T-helper 2 cell treated with Interferon-gamma antibody and Interleukin-4, amounts not matched to agents 5 μg/mL and 100 μg/mL, for 36 hours (primary cell): ENCODE results near the gene TRIM16.
"Not testable (repeated sequence)": the region's sequence is repeated elsewhere in the genome, so short reads cannot be mapped to it uniquely, and the experiment has no call there.

Experiments used
- DNase-seq: peaks from one replicate; pipeline ENCODE4 v3.0.0; 2021; ENCODE audit warnings: low spot score
- H3K27ac Mint-ChIP-seq: one replicate; pipeline ENCODE4 v1.8.0; 2021; ENCODE audit warnings: mild to moderate bottlenecking, mixed read lengths
- H3K27me3 Mint-ChIP-seq: one replicate; pipeline ENCODE4 v1.8.0; 2021; ENCODE audit warnings: low read depth, mixed read lengths
- H3K36me3 Mint-ChIP-seq: one replicate; pipeline ENCODE4 v1.8.0; 2021; ENCODE audit warnings: low read depth, mixed read lengths
- H3K4me1 Mint-ChIP-seq: one replicate; pipeline ENCODE4 v1.8.0; 2021; ENCODE audit warnings: low read depth, mixed read lengths
- H3K4me3 Mint-ChIP-seq: one replicate; pipeline ENCODE4 v1.8.0; 2022; ENCODE audit warnings: mild to moderate bottlenecking, moderate library complexity, mixed read lengths
- H3K9me3 Mint-ChIP-seq: one replicate; pipeline ENCODE4 v1.8.0; 2021; ENCODE audit warnings: mixed read lengths

The TRIM16 gene

DNA sequence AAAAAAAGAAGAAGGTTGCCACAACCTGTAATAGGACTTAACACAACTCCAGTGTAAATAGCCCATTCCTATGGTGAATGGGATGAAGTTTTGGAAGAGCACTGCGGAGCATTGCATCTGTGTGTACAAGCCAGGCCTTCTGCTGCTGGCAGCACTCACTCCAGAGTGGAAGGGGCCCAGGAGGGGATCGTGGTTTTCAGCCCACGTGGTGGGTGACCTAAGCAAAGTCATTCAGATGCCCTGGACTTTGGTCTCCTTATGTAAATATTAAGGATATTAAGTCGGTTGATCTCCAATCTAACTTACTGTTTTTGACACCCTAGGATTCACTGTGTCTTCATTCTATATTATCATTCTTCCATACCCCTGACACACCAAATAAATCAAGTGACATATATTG is 67.3 kb downstream of the TRIM16 start:
- H3K4me3 Mint-ChIP-seq, DNase-seq, H3K36me3 Mint-ChIP-seq, H3K4me1 Mint-ChIP-seq, H3K27me3 Mint-ChIP-seq, H3K9me3 Mint-ChIP-seq, H3K27ac Mint-ChIP-seq: not testable (repeated sequence)

DNA sequence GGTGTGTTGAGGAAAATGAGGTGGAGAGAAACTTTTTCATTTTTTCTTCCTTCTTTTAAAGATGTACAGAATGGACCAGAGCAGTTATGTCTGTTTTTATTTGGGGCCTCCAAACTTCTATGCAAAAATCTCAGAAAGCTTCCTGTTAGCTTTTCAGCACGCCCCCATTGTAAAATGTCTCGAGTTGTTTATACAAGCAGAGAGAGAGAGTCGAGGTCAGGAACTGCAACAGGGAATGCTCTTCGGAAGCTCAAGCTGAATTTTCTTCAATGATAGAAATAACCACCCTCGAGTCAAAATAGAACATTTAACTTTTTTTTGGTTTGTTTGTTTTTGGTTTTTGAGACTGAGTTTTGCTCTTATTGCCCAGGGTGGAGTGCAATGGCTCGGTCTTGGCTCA is 68.3 kb downstream of the TRIM16 start:
- not testable (repeated sequence) for DNase-seq, H3K27ac Mint-ChIP-seq, H3K36me3 Mint-ChIP-seq, H3K9me3 Mint-ChIP-seq, H3K4me3 Mint-ChIP-seq, H3K27me3 Mint-ChIP-seq, H3K4me1 Mint-ChIP-seq

DNA sequence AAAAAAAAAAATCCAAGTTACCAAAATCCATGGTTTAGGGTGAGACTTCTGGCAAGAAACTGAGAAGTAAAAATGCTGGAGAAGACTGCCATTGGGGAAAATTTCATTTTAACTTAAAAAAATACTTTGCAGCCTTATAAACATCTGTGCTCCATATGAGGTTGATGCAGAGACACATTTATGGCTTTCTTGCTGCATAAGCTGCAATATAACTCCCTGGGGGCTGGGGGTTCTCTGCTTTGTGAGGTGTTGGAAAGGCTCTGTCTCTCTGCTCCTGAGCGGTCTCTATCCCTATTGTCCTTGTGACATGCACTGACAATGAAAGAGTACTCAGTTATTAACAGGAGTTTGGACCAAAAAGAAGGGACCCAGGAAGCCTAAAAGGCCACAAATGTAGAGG is 71.0 kb downstream of the TRIM16 start:
- H3K27me3 Mint-ChIP-seq, H3K4me3 Mint-ChIP-seq, H3K9me3 Mint-ChIP-seq: not testable (repeated sequence)

DNA sequence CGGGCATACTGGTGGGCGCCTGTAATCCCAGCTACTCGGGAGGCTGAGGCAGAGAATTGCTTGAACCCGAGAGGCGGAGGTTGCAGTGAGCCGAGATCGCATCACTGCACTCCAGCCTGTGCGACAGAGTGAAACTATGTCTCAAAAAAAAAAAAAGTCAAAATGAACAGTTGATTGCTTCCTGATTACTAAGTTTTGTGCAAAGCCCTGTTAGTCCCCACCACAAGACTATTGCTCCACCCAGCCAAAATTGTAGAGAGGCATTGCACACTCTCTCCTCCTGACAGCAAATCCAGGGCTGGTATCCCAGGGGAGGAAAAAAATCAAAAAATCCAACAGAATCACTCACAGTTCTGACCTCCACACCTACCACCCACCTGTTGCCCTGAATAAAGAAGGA is 91.2 kb downstream of the TRIM16 start:
- not testable (repeated sequence) for DNase-seq, H3K9me3 Mint-ChIP-seq, H3K27ac Mint-ChIP-seq, H3K27me3 Mint-ChIP-seq, H3K36me3 Mint-ChIP-seq, H3K4me3 Mint-ChIP-seq
- H3K4me1 Mint-ChIP-seq, result peaks cover 30% of the 10 kb centered on the region

More for the DNA sequence above, 71.0 kb downstream of the TRIM16 start:
- H3K36me3 Mint-ChIP-seq, DNase-seq, H3K27ac Mint-ChIP-seq, H3K4me1 Mint-ChIP-seq: not testable (repeated sequence)

DNA sequence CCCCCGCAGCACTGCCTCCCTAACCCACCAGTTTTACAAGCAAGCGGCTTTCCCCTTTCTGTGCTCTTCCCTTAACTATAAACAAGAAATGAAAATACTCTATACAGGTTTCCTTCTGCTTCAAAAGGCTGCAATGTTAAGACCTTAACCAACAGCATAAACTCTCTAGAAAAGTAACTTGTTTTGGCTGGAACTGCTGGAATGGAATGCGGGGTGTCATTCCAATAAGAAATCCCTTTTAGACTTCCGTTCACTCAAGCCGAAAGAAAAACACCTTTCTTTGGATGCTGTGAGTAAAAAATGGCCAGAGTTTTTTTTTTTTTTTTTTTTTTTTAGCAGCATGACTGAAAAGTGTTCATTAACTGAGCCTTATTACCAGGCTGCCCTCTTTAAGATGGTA is 92.1 kb downstream of the TRIM16 start:
- peak overlapping the region; percentile 50 for H3K4me3 Mint-ChIP-seq
- not testable (repeated sequence) for H3K36me3 Mint-ChIP-seq, DNase-seq, H3K27me3 Mint-ChIP-seq, H3K9me3 Mint-ChIP-seq
- peaks cover 30% of the 10 kb centered on the region for H3K4me1 Mint-ChIP-seq
- H3K27ac Mint-ChIP-seq, result peak overlapping the region; percentile 77

DNA sequence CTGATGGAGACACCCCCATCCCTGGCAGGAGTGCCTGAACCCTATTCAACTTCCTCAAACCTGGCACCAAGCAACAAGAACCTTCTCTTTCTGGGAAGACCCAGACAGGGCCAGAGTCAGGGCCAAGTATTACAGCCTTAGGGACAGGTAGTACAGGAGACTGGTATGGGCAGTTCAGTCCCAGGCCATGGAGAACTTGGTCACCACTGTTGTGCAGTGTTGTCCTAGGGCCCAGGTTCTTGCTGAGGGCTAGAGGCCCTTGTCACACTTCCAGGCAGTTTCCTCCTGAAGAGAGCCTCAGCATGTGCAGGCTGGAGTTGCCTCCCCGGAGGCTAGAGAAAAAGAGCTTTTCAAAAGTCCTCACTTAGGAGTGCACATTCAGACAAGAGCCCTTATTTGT is 93.3 kb downstream of the TRIM16 start:
- peak overlapping the region; percentile 38 for H3K4me3 Mint-ChIP-seq
- H3K27ac Mint-ChIP-seq, result peak overlapping the region; percentile 82
- not testable (repeated sequence) for DNase-seq, H3K27me3 Mint-ChIP-seq, H3K9me3 Mint-ChIP-seq
- H3K36me3 Mint-ChIP-seq, result peaks cover 12% of the 10 kb centered on the region
- H3K4me1 Mint-ChIP-seq, result peaks cover 36% of the 10 kb centered on the region

DNA sequence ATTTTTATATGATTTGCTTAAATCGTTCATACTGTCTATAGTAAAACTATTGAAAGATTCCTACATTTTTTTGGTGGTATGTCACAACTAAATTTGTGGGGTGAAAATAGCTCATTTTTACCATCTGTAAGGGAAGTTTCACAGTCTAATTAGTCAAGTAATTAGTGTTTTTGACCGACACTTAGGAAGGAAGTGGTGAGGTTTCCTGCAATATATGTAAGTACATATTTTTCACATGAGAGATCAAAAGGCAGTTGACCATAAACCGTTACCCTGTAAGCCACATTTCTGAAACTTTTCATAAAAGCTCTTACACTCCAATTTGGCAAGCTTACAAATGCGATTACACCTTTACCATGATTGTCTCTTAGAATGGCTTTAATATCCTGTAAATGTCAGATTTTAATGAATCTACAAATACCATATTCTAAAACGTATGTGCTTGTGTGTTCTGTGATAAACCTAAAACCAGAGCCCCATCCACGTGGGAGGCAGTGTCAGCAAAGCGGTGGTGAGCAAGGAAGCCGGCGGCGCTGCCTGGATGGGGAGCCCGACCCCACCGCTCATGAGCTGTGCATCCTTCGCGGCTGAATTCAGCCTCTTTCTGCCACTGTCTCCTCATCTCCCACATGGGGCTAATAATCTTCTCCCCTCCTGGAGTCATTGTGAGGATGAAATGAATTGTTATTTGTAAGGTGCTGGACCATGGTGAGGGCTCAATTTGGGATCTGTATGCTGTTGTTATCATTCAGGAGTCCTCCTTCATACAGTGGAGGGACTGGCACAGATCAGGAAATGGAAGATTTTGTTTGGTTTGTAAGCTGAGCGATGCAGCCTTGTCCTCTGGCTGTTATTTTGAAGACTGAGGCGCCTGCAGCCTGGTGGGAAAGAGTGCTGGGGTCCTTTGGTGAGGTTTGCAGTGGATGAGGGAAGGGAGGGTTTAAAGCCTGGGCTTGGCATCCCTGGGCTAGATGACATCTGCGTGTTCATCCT is 94.3 kb downstream of the TRIM16 start:
- DNase-seq, result peak; percentile 28
- not testable (repeated sequence) for H3K9me3 Mint-ChIP-seq, H3K27me3 Mint-ChIP-seq
- Mint-ChIP-seq H3K27ac (peak overlapping the region; percentile 93), H3K4me1 (peaks cover 36% of the 10 kb centered on the region), H3K36me3 (peaks cover 12% of the 10 kb centered on the region), H3K4me3 (peak overlapping the region; percentile 85)

DNA sequence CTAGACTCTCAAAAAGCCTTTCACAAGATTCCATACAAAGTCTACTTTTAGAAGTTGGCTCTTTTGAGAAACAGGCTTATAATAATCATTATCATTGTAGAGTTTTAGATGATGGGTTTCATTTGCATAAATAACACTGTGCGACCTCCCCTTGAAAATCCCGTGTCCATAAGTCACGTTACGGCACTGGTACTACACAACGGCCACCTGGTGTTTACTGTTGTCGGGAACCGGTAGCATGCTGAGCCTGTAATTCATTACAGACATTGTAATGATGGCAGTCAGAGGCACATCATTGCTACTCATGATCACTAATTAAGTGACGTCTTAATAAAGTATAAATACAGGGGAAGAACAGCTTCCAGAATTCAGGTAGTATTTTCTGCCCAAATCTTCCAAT is 96.1 kb downstream of the TRIM16 start:
- H3K4me3 Mint-ChIP-seq, H3K27ac Mint-ChIP-seq, H3K9me3 Mint-ChIP-seq, DNase-seq, H3K27me3 Mint-ChIP-seq: not testable (repeated sequence)
- peaks cover 12% of the 10 kb centered on the region for H3K36me3 Mint-ChIP-seq
- H3K4me1 Mint-ChIP-seq, result peaks cover 34% of the 10 kb centered on the region

DNA sequence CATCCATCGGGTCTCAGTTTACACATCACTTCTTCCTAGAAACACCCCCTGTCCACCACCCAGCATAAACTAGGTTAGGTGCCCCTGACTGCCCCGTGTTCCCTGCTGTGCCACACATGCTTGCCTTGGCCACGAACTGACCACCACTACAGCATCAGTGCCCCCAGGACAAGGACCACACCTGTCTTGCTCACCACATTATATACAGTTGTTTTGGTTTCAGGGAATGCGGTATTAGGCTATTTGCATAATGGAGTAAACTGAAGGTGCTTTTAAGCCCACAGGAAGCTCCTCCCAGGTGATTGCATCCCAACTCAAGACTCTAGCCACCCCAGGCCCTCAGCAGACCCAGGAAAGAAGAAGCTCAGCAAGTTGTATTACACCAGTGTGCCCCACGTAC is 100.8 kb downstream of the TRIM16 start:
- peaks cover 20% of the 10 kb centered on the region for H3K27me3 Mint-ChIP-seq
- H3K4me1 Mint-ChIP-seq, DNase-seq, H3K4me3 Mint-ChIP-seq, H3K9me3 Mint-ChIP-seq, H3K27ac Mint-ChIP-seq, H3K36me3 Mint-ChIP-seq: not testable (repeated sequence)

DNA sequence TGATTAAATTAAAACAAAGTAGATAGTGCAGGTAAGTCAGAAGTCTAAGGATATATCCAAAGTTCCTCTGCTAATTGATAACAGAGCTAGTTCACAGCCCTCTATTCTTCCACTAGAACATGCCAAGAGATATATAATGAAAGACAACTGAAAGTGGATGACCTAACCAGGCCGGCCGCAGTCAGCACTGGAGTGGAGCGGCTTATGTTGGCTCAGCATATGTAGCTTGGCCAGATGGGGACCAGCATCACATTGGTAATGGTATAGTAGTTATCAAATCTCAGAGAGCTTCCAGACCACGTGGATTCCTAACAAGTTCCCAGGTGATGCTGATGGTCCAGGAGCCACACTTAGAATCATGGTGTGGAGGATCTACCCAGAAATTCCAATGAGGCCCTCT is 102.6 kb downstream of the TRIM16 start:
- H3K9me3 Mint-ChIP-seq, H3K4me3 Mint-ChIP-seq, DNase-seq, H3K36me3 Mint-ChIP-seq, H3K27ac Mint-ChIP-seq, H3K4me1 Mint-ChIP-seq: not testable (repeated sequence)
- peaks cover 21% of the 10 kb centered on the region for H3K27me3 Mint-ChIP-seq
